ENCODE measurements around the gene PRKCD.

The PRKCD gene

GRCh38 chr3:53144446-53144845 lies 16.6 kb upstream of the PRKCD start:
- no peak for TF ChIP-seq TAF1 (IDR thresholded peaks at IDR 0.05; ENCODE audit: borderline replicate concordance, insufficient read depth, low read length)

GRCh38 chr3:53144862-53145712 lies 15.9 kb upstream of the PRKCD start:
- no peak for TF ChIP-seq FOXP2 (optimal IDR thresholded peaks at IDR 0.05; ENCODE audit: borderline replicate concordance, extremely low read depth, extremely low read length, insufficient read depth)
- TF ChIP-seq, protein P1, sequence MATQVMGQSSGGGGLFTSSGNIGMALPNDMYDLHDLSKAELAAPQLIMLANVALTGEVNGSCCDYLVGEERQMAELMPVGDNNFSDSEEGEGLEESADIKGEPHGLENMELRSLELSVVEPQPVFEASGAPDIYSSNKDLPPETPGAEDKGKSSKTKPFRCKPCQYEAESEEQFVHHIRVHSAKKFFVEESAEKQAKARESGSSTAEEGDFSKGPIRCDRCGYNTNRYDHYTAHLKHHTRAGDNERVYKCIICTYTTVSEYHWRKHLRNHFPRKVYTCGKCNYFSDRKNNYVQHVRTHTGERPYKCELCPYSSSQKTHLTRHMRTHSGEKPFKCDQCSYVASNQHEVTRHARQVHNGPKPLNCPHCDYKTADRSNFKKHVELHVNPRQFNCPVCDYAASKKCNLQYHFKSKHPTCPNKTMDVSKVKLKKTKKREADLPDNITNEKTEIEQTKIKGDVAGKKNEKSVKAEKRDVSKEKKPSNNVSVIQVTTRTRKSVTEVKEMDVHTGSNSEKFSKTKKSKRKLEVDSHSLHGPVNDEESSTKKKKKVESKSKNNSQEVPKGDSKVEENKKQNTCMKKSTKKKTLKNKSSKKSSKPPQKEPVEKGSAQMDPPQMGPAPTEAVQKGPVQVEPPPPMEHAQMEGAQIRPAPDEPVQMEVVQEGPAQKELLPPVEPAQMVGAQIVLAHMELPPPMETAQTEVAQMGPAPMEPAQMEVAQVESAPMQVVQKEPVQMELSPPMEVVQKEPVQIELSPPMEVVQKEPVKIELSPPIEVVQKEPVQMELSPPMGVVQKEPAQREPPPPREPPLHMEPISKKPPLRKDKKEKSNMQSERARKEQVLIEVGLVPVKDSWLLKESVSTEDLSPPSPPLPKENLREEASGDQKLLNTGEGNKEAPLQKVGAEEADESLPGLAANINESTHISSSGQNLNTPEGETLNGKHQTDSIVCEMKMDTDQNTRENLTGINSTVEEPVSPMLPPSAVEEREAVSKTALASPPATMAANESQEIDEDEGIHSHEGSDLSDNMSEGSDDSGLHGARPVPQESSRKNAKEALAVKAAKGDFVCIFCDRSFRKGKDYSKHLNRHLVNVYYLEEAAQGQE (IDR thresholded peaks at IDR 0.05; ENCODE audit: insufficient read depth in 1 of 2, low read depth in 2 of 2, low read length in 2 of 2) = no peak
- no peak for TF ChIP-seq SIN3A (IDR thresholded peaks at IDR 0.05; ENCODE audit: borderline replicate concordance, insufficient read depth, low read length)
- TF ChIP-seq TAF1 (IDR thresholded peaks at IDR 0.05; ENCODE audit: borderline replicate concordance, insufficient read depth, low read length) = no peak
- no peak for TF ChIP-seq POLR2AphosphoS5 (IDR thresholded peaks at IDR 0.05; ENCODE audit: low read depth, low read length)

DNA sequence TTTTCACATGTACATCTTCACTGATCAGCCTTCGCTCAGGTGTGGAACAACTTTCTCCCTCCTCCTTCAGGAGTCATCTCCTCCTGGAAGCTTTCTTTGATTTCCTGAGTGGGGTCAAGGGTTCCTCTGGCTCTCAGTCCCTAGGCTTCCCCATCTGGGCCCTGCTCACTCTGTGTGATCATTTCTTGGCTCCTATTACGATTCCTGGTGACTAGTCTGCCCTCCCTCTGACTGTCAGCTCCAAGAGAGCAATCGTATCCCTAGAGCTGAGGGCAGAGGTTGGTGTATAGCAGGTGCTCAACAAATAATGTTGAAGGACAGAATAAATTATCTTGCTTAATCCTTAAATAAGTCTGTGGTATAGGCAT lies 15.3 kb upstream of the PRKCD start:
- no peak for TF ChIP-seq TAF1 (IDR thresholded peaks at IDR 0.05; ENCODE audit: borderline replicate concordance, insufficient read depth, low read length)
- TF ChIP-seq POLR2AphosphoS5 (IDR thresholded peaks at IDR 0.05; ENCODE audit: low read depth, low read length) = no peak
- TF ChIP-seq, protein P1 (IDR thresholded peaks at IDR 0.05; ENCODE audit: insufficient read depth in 1 of 2, low read depth in 2 of 2, low read length in 2 of 2) = no peak
- TF ChIP-seq SIN3A (IDR thresholded peaks at IDR 0.05; ENCODE audit: borderline replicate concordance, insufficient read depth, low read length) = no peak

DNA sequence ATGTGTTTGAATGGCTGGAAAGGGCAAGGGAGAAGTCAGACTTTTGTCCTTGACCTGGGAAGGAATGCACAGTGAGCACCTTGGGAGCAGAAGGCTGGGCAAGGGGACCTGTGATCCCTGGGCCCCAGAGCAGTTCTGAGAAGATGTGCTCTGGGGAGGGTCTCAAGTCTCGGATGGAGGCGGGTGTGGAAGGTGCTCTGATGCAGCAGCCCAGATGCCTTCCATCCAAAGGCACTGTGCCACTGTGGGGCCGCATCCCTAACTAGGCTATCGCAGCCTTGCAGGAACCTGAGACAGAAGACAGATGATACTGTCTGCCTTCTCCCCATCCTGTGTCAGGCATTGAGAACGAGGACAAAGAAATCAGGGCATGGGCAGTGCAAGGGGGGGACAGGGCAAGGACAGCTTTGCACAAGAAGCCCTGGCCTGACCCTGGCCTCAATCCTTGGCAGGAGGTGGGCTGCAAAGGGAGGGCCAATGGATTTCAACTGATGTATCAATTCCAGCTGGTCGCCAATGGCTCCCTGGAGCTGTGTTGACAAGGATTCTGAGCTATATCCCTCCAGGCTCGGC lies 14.6 kb upstream of the PRKCD start:
- no peak for TF ChIP-seq POLR2AphosphoS5 (IDR thresholded peaks at IDR 0.05; ENCODE audit: low read depth, low read length)
- no peak for TF ChIP-seq SIN3A (IDR thresholded peaks at IDR 0.05; ENCODE audit: borderline replicate concordance, insufficient read depth, low read length)
- TF ChIP-seq FOXP2 (optimal IDR thresholded peaks at IDR 0.05; ENCODE audit: borderline replicate concordance, extremely low read depth, extremely low read length, insufficient read depth) = no peak
- no peak for TF ChIP-seq TAF1 (IDR thresholded peaks at IDR 0.05; ENCODE audit: borderline replicate concordance, insufficient read depth, low read length)
- TF ChIP-seq, protein P1 (IDR thresholded peaks at IDR 0.05; ENCODE audit: insufficient read depth in 1 of 2, low read depth in 2 of 2, low read length in 2 of 2) = no peak

GRCh38 chr3:53147151-53147902 lies 13.7 kb upstream of the PRKCD start:
- TF ChIP-seq, protein P1 (IDR thresholded peaks at IDR 0.05; ENCODE audit: insufficient read depth in 1 of 2, low read depth in 2 of 2, low read length in 2 of 2) = no peak
- TF ChIP-seq FOXP2 (optimal IDR thresholded peaks at IDR 0.05; ENCODE audit: borderline replicate concordance, extremely low read depth, extremely low read length, insufficient read depth) (no peak), POLR2AphosphoS5 (IDR thresholded peaks at IDR 0.05; ENCODE audit: low read depth, low read length) (no peak), TAF1 (IDR thresholded peaks at IDR 0.05; ENCODE audit: borderline replicate concordance, insufficient read depth, low read length) (no peak), SIN3A (IDR thresholded peaks at IDR 0.05; ENCODE audit: borderline replicate concordance, insufficient read depth, low read length) (no peak)
